Tracheal epithelial cell (primary cell): ENCODE results near the gene SF3B2. TPM values are rescaled to one million over a fixed set of nuclear protein-coding genes. Genes with fewer than 3 reads are reported as not detected.

Experiments
- total RNA-seq: library from RNA; depleted of rRNA; stranded (reverse); fragments of >200 nt; gene quantifications from 2 replicates; pipeline ENCODE4 v1.2.1, GENCODE V29; 2014

Gene SF3B2
- 121 and 139 TPM in 2 replicates for total RNA-seq

GRCh38 chr11:66051766-66052663 lies at the start of gene SF3B2:
SF3B2 (plus strand) TSS chr11:66052364; CDS start chr11:66052385, 21 bp downstream.

GRCh38 chr11:66011785-66012303 lies 40.3 kb upstream of the SF3B2 start, which contains the start of gene CST6:
CST6 (plus strand) TSS chr11:66012008; CDS start chr11:66012045, 37 bp downstream.

GRCh38 chr11:66026017-66026529 lies 26.1 kb upstream of the SF3B2 start, which contains the start of gene CATSPER1:
CATSPER1 (minus strand) TSS chr11:66026479; CDS start chr11:66026379, 100 bp downstream.

GRCh38 chr11:66048547-66049323 lies 3.4 kb upstream of the SF3B2 start, which contains the start of gene GAL3ST3:
GAL3ST3 (minus strand) TSS chr11:66049161; CDS start chr11:66045415, 3,746 bp downstream.

GRCh38 chr11:66069715-66070603 lies 17.8 kb downstream of the SF3B2 start, which contains the start of gene PACS1:
PACS1 (plus strand) TSS chr11:66070272; CDS start chr11:66070487, 215 bp downstream.

Other genes with a start within 250 kb of the SF3B2 start
- 0.24 and 0.43 TPM in 2 replicates for gene SNX32, start 218.4 kb upstream of the SF3B2 start, total RNA-seq
- 598 and 942 TPM in 2 replicates for gene CFL1, start 194.2 kb upstream of the SF3B2 start, total RNA-seq
- 49.4 and 60.2 TPM in 2 replicates for gene MUS81, start 191.9 kb upstream of the SF3B2 start, total RNA-seq
- gene EFEMP2, start 179.6 kb upstream of the SF3B2 start, total RNA-seq, result 5.3 and 10.4 TPM in 2 replicates
- not detected in 2 replicates for gene CTSW, start 172.5 kb upstream of the SF3B2 start, total RNA-seq
- 159 and 174 TPM in 2 replicates for gene FIBP, start 163.9 kb upstream of the SF3B2 start, total RNA-seq
- gene CCDC85B, start 161.7 kb upstream of the SF3B2 start, total RNA-seq, result 40.7 and 53.5 TPM in 2 replicates
- gene FOSL1, start 152.0 kb upstream of the SF3B2 start, total RNA-seq, result 7.0 and 33.3 TPM in 2 replicates
- 6.8 and 18.6 TPM in 2 replicates for gene C11orf68, start 133.3 kb upstream of the SF3B2 start, total RNA-seq
- gene DRAP1, start 132.9 kb upstream of the SF3B2 start, total RNA-seq, result 107 and 153 TPM in 2 replicates
- gene TSGA10IP, start 106.9 kb upstream of the SF3B2 start, total RNA-seq, result not detected in 2 replicates
- gene SART1, start 90.6 kb upstream of the SF3B2 start, total RNA-seq, result 18.8 and 22.7 TPM in 2 replicates
- 22.4 and 41.4 TPM in 2 replicates for gene EIF1AD, start 50.2 kb upstream of the SF3B2 start, total RNA-seq
- 7.7 and 10.8 TPM in 2 replicates for gene BANF1, start 49.9 kb upstream of the SF3B2 start, total RNA-seq
- 2.3 and 33.7 TPM in 2 replicates for gene CST6, start 40.4 kb upstream of the SF3B2 start, total RNA-seq
- gene CATSPER1, start 25.9 kb upstream of the SF3B2 start, total RNA-seq, result under 0.01 TPM in 1 of 2 replicates, not detected in the other
- 0.48 TPM in 1 of 2 replicates, not detected in the other for gene GAL3ST3, start 3.2 kb upstream of the SF3B2 start, total RNA-seq
- gene PACS1, start 17.9 kb downstream of the SF3B2 start, total RNA-seq, result 12.1 and 21.2 TPM in 2 replicates
- 18.5 and 21.2 TPM in 2 replicates for gene KLC2, start 205.3 kb downstream of the SF3B2 start, total RNA-seq
- gene RAB1B, start 216.3 kb downstream of the SF3B2 start, total RNA-seq, result 59.3 and 68.8 TPM in 2 replicates
- gene CNIH2, start 225.8 kb downstream of the SF3B2 start, total RNA-seq, result not detected in 2 replicates
- 189 and 200 TPM in 2 replicates for gene YIF1A, start 236.8 kb downstream of the SF3B2 start, total RNA-seq
- not detected in 2 replicates for gene TMEM151A, start 239.5 kb downstream of the SF3B2 start, total RNA-seq